ENCODE results near the gene AMIGO2.
"Not testable (repeated sequence)": the region's sequence is repeated elsewhere in the genome, so short reads cannot be mapped to it uniquely, and the experiment has no call there.

GRCh38 chr12:47117305-47117704 lies 37.5 kb upstream of the AMIGO2 start:
- TF ChIP-seq CTCF (conservative IDR thresholded peaks at IDR 0.05 in 1 of 2, IDR thresholded peaks at IDR 0.05 in 1 of 2; ENCODE audit: extremely low read depth in 1 of 2, insufficient read depth in 1 of 2, low read depth in 1 of 2, low read length in 2 of 2); EZH2 (IDR thresholded peaks at IDR 0.05; ENCODE audit: borderline replicate concordance, low read length): not testable (repeated sequence)

Data from mammary epithelial cell (primary cell).